Hepatocyte (in vitro differentiated cells): ENCODE data around the gene CHPT1.

Experiments
- EZH2 ChIP-seq: fragments of 200-600 bp; sonication (generic); IDR thresholded peaks from 2 replicates; pipeline ENCODE4 v1.6.1; 2016; ENCODE audit warnings: antibody characterized with exemption, mild to moderate bottlenecking, borderline replicate concordance
- TF ChIP-seq, protein P1 (sequence below): fragments of 200-600 bp; sonication (generic); IDR thresholded peaks from 2 replicates; pipeline ENCODE4 v1.5.1; 2016; ENCODE audit warnings: antibody characterized with exemption, mild to moderate bottlenecking; ENCODE audit not compliant: poor library complexity

DNA sequence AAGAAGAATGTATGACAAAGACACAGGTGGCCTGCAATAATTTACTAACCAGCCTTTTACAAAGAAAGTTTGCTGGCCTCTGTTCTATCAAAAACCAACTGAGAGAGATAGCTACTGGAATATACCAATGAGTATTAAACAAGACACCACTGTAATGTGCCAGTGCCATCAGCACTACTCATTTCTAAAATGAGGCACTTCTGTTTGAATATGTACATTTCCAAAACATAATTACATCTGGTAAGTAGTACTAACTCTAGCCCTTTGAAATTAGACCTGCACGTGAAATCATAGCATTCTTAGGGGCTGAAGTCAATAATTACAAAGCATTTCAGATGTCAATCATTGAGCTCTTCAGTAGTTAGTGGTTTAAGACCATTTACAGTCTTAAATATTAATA is 48.8 kb downstream of the CHPT1 start:
- TF ChIP-seq, protein P1, sequence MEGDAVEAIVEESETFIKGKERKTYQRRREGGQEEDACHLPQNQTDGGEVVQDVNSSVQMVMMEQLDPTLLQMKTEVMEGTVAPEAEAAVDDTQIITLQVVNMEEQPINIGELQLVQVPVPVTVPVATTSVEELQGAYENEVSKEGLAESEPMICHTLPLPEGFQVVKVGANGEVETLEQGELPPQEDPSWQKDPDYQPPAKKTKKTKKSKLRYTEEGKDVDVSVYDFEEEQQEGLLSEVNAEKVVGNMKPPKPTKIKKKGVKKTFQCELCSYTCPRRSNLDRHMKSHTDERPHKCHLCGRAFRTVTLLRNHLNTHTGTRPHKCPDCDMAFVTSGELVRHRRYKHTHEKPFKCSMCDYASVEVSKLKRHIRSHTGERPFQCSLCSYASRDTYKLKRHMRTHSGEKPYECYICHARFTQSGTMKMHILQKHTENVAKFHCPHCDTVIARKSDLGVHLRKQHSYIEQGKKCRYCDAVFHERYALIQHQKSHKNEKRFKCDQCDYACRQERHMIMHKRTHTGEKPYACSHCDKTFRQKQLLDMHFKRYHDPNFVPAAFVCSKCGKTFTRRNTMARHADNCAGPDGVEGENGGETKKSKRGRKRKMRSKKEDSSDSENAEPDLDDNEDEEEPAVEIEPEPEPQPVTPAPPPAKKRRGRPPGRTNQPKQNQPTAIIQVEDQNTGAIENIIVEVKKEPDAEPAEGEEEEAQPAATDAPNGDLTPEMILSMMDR: no peak
- TF ChIP-seq EZH2: no peak
